OCI-LY7 (cell line): ENCODE measurements around the gene LYRM4. TPM values are rescaled to one million over a fixed set of nuclear protein-coding genes. Genes with fewer than 3 reads are reported as not detected.

ENCODE experiments used
- BruUV-seq: library from RNA; stranded (reverse); fragments of 400-500 nt; replicated peaks from 2 replicates; lab custom pipeline; 2021; lab: Mats Ljungman, UMichigan
- CTCF ChIA-PET: fragments of 300-600 bp; sonication (Branson Sonifier 250); formaldehyde crosslinking; loops from one replicate; lab custom pipeline; 2022; ENCODE audit warnings: antibody characterized with exemption; ENCODE audit not compliant: unreplicated experiment; lab: Charles Lee
- POLR2A ChIA-PET: fragments of 300-600 bp; sonication (Branson Sonifier 250); formaldehyde crosslinking; loops from one replicate; lab custom pipeline; 2022; ENCODE audit warnings: antibody characterized with exemption; lab: Charles Lee
- DNase-seq: peaks from one replicate; pipeline ENCODE4 v3.0.0-alpha.2; 2015; ENCODE audit warnings: low spot score
- H2AFZ ChIP-seq: fragments of 200-600 bp; sonication (generic), shearing (Covaris generic); 2 replicates; pipeline ENCODE4 v1.6.1; 2014; ENCODE audit warnings: mild to moderate bottlenecking, antibody characterized with exemption, low read length, moderate library complexity
- H3K27ac ChIP-seq: fragments of 200-600 bp; sonication (generic); 2 replicates; pipeline ENCODE4 v1.5.1; 2014; ENCODE audit warnings: mixed run types, low read depth, mild to moderate bottlenecking, moderate library complexity, low read length, inconsistent platforms; ENCODE audit not compliant: poor library complexity, severe bottlenecking
- H3K36me3 ChIP-seq: fragments of 200-600 bp; sonication (generic); 2 replicates; pipeline ENCODE4 v1.6.1; 2014; ENCODE audit warnings: mild to moderate bottlenecking, antibody characterized with exemption, low read length, moderate library complexity, mixed read lengths; ENCODE audit not compliant: insufficient read depth
- H3K4me1 ChIP-seq: fragments of 200-600 bp; sonication (generic); 2 replicates; pipeline ENCODE4 v1.5.1; 2014; ENCODE audit warnings: mild to moderate bottlenecking, low read length; ENCODE audit not compliant: insufficient read depth, poor library complexity, severe bottlenecking
- H3K4me2 ChIP-seq: fragments of 200-600 bp; sonication (generic); 2 replicates; pipeline ENCODE4 v1.6.1; 2014; ENCODE audit warnings: mild to moderate bottlenecking, low read length
- H3K4me3 ChIP-seq: fragments of 200-600 bp; sonication (generic); 2 replicates; pipeline ENCODE4 v1.5.1; 2014; ENCODE audit warnings: mild to moderate bottlenecking, low read depth, low read length; ENCODE audit not compliant: poor library complexity, severe bottlenecking
- H3K79me2 ChIP-seq: fragments of 200-600 bp; sonication (generic); 2 replicates; pipeline ENCODE4 v1.6.1; 2016; ENCODE audit warnings: low read depth, mild to moderate bottlenecking, low read length, moderate library complexity, mixed read lengths; ENCODE audit not compliant: insufficient read depth
- H3K9me2 ChIP-seq: fragments of 200-600 bp; sonication (generic); 2 replicates; pipeline ENCODE4 v1.6.1; 2016; ENCODE audit warnings: mild to moderate bottlenecking, low read length, mixed read lengths; ENCODE audit not compliant: insufficient read depth
- H3K9me3 ChIP-seq: fragments of 200-600 bp; sonication (generic); 2 replicates; pipeline ENCODE4 v1.6.1; 2014; ENCODE audit warnings: mild to moderate bottlenecking, mixed run types, low read length, mixed read lengths
- H4K20me1 ChIP-seq: fragments of 200-600 bp; sonication (generic); 2 replicates; pipeline ENCODE4 v1.6.1; 2014; ENCODE audit warnings: mild to moderate bottlenecking, antibody characterized with exemption, low read length, moderate library complexity, mixed read lengths; ENCODE audit not compliant: insufficient read depth
- CTCF ChIP-seq: fragments of 200-600 bp; sonication (generic); conservative IDR thresholded peaks from 2 replicates; pipeline ENCODE4 v1.5.1; 2014; ENCODE audit warnings: mild to moderate bottlenecking, antibody characterized with exemption, low read length, moderate library complexity, mixed read lengths
- EZH2phosphoT487 ChIP-seq: fragments of 200-600 bp; sonication (generic); IDR thresholded peaks from 2 replicates; pipeline ENCODE4 v1.6.1; 2018; ENCODE audit warnings: low read depth, borderline replicate concordance, mild to moderate bottlenecking, mixed run types, antibody characterized with exemption, low read length, moderate library complexity, mixed read lengths
- intact Hi-C: fragments of 100-400 bp; cut with micrococcal nuclease; formaldehyde crosslinking; loops from one replicate; pipeline ENCODE4 v1.10.0; 2022; ENCODE audit not compliant: unreplicated experiment
- total RNA-seq, 2 experiments: library from RNA; depleted of rRNA in 1 of 2; stranded (reverse); fragments of >200 nt in 1 of 2; shearing (Covaris generic) in 1 of 2; gene quantifications; 2 replicates each; pipeline ENCODE4 v1.2.3, GENCODE V29; 2014 to 2022

LYRM4 gene
- total RNA-seq, 2 experiments from 2014 or later = 19.6 to 34.3 TPM

- H3K9me3 ChIP-seq = no peaks in the 10 kb centered on the region
- H4K20me1 ChIP-seq = no peaks in the 10 kb centered on the region
- no peak overlapping the region for H3K4me3 ChIP-seq
- BruUV-seq = no TSS peak
- DNase-seq = peak; percentile 12
- no peak overlapping the region for H3K4me2 ChIP-seq
- H2AFZ ChIP-seq = no peak overlapping the region
- POLR2A ChIA-PET = no interaction called here
- CTCF ChIA-PET = no interaction called here
- TF ChIP-seq CTCF (peak; percentile 74), EZH2phosphoT487 (no peak)
- H3K36me3 ChIP-seq = peaks cover 32% of the 10 kb centered on the region; the same call in 1 of the 2 replicates
- intact Hi-C loops = loop anchor here (5.0 kb wide), 2 partner anchors 88 to 183 kb away; no protein-coding TSS in a partner anchor
- H3K27ac ChIP-seq = no peak overlapping the region
- peaks cover 9% of the 10 kb centered on the region for H3K4me1 ChIP-seq
- H3K9me2 ChIP-seq = no peaks in the 10 kb centered on the region
- H3K79me2 ChIP-seq = no peaks in the 10 kb centered on the region
Measured at GRCh38 chr6:5214570-5215052, 46.1 kb downstream of the LYRM4 start.

GRCh38 chr6:5213836-5214235 lies 46.9 kb downstream of the LYRM4 start:
- Histone ChIP-seq H3K4me2 (no peak overlapping the region), H3K4me1 (peaks cover 9% of the 10 kb centered on the region), H3K27ac (no peak overlapping the region), H3K9me2 (no peaks in the 10 kb centered on the region), H3K36me3 (peaks cover 32% of the 10 kb centered on the region; the same call in 1 of the 2 replicates), H4K20me1 (no peaks in the 10 kb centered on the region), H3K4me3 (no peak overlapping the region), H2AFZ (no peak overlapping the region), H3K79me2 (no peaks in the 10 kb centered on the region), H3K9me3 (no peaks in the 10 kb centered on the region)
- BruUV-seq = no TSS peak
- intact Hi-C loops = loop anchor here (5.0 kb wide), 1 partner anchor 88 kb away; no protein-coding TSS in a partner anchor
- no peak for DNase-seq
- POLR2A ChIA-PET = no interaction called here
- CTCF ChIA-PET = no interaction called here
- no peak for TF ChIP-seq CTCF
- TF ChIP-seq EZH2phosphoT487 = no peak

- ChIA-PET POLR2A (interaction anchor here (0.6 to 1.3 kb wide), 3 partner anchors 10 to 1949 kb away, joined by 3 to 5 read pairs (median 4); no protein-coding TSS in a partner anchor), CTCF (no interaction called here)
- Histone ChIP-seq H3K36me3 (peaks cover 35% of the 10 kb centered on the region; the same call in 1 of the 2 replicates), H3K4me3 (no peak overlapping the region), H4K20me1 (no peaks in the 10 kb centered on the region), H2AFZ (no peak overlapping the region), H3K9me3 (no peaks in the 10 kb centered on the region), H3K9me2 (no peaks in the 10 kb centered on the region), H3K4me2 (no peak overlapping the region), H3K79me2 (no peaks in the 10 kb centered on the region), H3K27ac (no peak overlapping the region), H3K4me1 (peaks cover 18% of the 10 kb centered on the region)
- TF ChIP-seq EZH2phosphoT487 = no peak
- TF ChIP-seq CTCF = no peak
- DNase-seq = no peak
- intact Hi-C loops = loop anchor here (5.0 kb wide), 1 partner anchor 91 kb away; no protein-coding TSS in a partner anchor
- no TSS peak for BruUV-seq
Measured at GRCh38 chr6:5211492-5211891, 49.3 kb downstream of the LYRM4 start.
